Chondrocyte (in vitro differentiated cells): ENCODE measurements around the gene TCF4. TPM values are rescaled to one million over a fixed set of nuclear protein-coding genes. Genes with fewer than 3 reads are reported as not detected.

Experiments
- DNase-seq: peaks from one replicate; pipeline ENCODE4 v3.0.0; 2021; ENCODE audit warnings: mixed read lengths, low spot score
- H3K27ac Mint-ChIP-seq: one replicate; pipeline ENCODE4 v1.8.0; 2021; ENCODE audit warnings: mild to moderate bottlenecking, moderate library complexity, mixed read lengths; ENCODE audit not compliant: unreplicated experiment
- H3K27me3 Mint-ChIP-seq: 2 replicates; pipeline ENCODE4 v1.8.0; 2021; ENCODE audit warnings: low read depth, mixed read lengths
- H3K36me3 Mint-ChIP-seq: 2 replicates; pipeline ENCODE4 v1.8.0; 2021; ENCODE audit warnings: low read depth, mixed read lengths
- H3K4me1 Mint-ChIP-seq: 2 replicates; pipeline ENCODE4 v1.8.0; 2021; ENCODE audit warnings: low read depth, mild to moderate bottlenecking, mixed read lengths
- H3K4me3 Mint-ChIP-seq: one replicate; pipeline ENCODE4 v1.8.0; 2021; ENCODE audit warnings: mild to moderate bottlenecking, moderate library complexity, mixed read lengths; ENCODE audit not compliant: unreplicated experiment
- H3K9me3 Mint-ChIP-seq: 2 replicates; pipeline ENCODE4 v1.8.0; 2021; ENCODE audit warnings: low read depth, mixed read lengths
- total RNA-seq: library from RNA; stranded (reverse); gene quantifications from 3 replicates; pipeline ENCODE4 v1.2.1, GENCODE V29; 2021
- TF ChIP-seq, protein P1 (sequence below): fragments of 200-600 bp; sonication (generic); IDR thresholded peaks from 2 replicates; pipeline ENCODE4 v1.5.0; 2021; ENCODE audit warnings: antibody characterized with exemption, mild to moderate bottlenecking, moderate library complexity

Gene TCF4
- total RNA-seq, 1 donor from 2014 or later: 36.8 TPM

DNA sequence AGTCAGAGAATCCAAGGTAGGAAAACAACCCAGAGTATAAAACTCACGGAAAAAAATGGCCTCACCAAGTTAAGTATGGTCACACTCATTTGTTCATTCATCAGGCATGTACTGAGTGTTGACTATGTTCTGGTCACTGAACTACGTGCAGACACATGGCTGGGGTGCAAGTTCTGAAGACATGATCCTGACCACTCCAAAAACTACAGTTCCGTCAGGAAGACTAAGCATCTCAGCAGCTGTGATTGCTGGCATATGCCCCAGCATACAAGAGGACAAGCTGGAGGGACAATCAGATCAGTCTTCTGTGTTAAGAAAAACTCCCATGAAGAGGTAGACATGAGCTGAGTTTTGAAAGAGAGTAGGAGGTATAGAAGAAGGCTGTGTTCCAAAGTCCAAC is 72.8 kb downstream of the TCF4 start:
- Mint-ChIP-seq H3K36me3 (no peaks in the 10 kb centered on the region), H3K4me3 (no peak overlapping the region), H3K4me1 (peaks cover 11% of the 10 kb centered on the region), H3K27ac (no peak overlapping the region), H3K27me3 (no peaks in the 10 kb centered on the region), H3K9me3 (no peaks in the 10 kb centered on the region)
- TF ChIP-seq, protein P1, sequence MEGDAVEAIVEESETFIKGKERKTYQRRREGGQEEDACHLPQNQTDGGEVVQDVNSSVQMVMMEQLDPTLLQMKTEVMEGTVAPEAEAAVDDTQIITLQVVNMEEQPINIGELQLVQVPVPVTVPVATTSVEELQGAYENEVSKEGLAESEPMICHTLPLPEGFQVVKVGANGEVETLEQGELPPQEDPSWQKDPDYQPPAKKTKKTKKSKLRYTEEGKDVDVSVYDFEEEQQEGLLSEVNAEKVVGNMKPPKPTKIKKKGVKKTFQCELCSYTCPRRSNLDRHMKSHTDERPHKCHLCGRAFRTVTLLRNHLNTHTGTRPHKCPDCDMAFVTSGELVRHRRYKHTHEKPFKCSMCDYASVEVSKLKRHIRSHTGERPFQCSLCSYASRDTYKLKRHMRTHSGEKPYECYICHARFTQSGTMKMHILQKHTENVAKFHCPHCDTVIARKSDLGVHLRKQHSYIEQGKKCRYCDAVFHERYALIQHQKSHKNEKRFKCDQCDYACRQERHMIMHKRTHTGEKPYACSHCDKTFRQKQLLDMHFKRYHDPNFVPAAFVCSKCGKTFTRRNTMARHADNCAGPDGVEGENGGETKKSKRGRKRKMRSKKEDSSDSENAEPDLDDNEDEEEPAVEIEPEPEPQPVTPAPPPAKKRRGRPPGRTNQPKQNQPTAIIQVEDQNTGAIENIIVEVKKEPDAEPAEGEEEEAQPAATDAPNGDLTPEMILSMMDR: no peak
- DNase-seq: no peak

DNA sequence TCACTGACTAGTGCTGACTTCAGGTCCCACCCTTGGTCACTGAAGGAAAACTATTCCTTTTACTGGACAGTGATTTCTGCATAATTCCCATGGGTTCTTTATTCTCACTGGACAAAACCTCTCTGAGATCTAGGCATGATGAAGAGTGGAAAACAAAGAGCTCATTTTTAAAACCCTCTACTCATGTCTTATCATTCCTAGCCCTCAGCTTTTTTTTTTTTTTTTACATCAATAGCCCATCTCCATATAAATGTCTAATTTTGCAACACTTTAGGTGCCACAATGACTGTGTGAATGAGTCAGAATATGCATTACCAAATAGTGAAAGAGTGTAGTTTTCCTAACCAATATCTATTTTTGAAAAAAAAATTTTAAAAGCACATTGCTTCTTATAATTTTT is 74.8 kb downstream of the TCF4 start:
- TF ChIP-seq, protein P1: no peak
- Mint-ChIP-seq H3K4me1 (peaks cover 27% of the 10 kb centered on the region), H3K27me3 (no peaks in the 10 kb centered on the region), H3K4me3 (no peak overlapping the region), H3K27ac (no peak overlapping the region), H3K36me3 (no peaks in the 10 kb centered on the region), H3K9me3 (no peaks in the 10 kb centered on the region)
- no peak for DNase-seq

- no peak for DNase-seq
- Mint-ChIP-seq H3K27me3 (no peaks in the 10 kb centered on the region), H3K36me3 (no peaks in the 10 kb centered on the region), H3K4me3 (no peak overlapping the region), H3K9me3 (no peaks in the 10 kb centered on the region), H3K4me1 (peaks cover 33% of the 10 kb centered on the region), H3K27ac (peak overlapping the region; percentile 95)
- TF ChIP-seq, protein P1: no peak
These were observed 76.7 kb downstream of the TCF4 start for GRCh38 chr18:55511277-55511676.

- peak overlapping the region; percentile 95 for H3K27ac Mint-ChIP-seq
- peak overlapping the region; percentile 60 for H3K4me3 Mint-ChIP-seq
- no peaks in the 10 kb centered on the region for H3K36me3 Mint-ChIP-seq
- no peak for DNase-seq
- peaks cover 33% of the 10 kb centered on the region for H3K4me1 Mint-ChIP-seq
- no peaks in the 10 kb centered on the region for H3K9me3 Mint-ChIP-seq
- no peaks in the 10 kb centered on the region for H3K27me3 Mint-ChIP-seq
- TF ChIP-seq, protein P1: no peak
These were observed 77.2 kb downstream of the TCF4 start for GRCh38 chr18:55510809-55511208.

GRCh38 chr18:55509631-55510324 is 78.2 kb downstream of the TCF4 start:
- peak overlapping the region; percentile 60 for H3K4me3 Mint-ChIP-seq
- no peaks in the 10 kb centered on the region for H3K9me3 Mint-ChIP-seq
- TF ChIP-seq, protein P1: no peak
- H3K27me3 Mint-ChIP-seq: no peaks in the 10 kb centered on the region
- H3K4me1 Mint-ChIP-seq: peaks cover 33% of the 10 kb centered on the region
- H3K27ac Mint-ChIP-seq: peak overlapping the region; percentile 95
- no peaks in the 10 kb centered on the region for H3K36me3 Mint-ChIP-seq
- no peak for DNase-seq
